ENCODE results near the gene OR4P4.

OR4P4 gene

DNA sequence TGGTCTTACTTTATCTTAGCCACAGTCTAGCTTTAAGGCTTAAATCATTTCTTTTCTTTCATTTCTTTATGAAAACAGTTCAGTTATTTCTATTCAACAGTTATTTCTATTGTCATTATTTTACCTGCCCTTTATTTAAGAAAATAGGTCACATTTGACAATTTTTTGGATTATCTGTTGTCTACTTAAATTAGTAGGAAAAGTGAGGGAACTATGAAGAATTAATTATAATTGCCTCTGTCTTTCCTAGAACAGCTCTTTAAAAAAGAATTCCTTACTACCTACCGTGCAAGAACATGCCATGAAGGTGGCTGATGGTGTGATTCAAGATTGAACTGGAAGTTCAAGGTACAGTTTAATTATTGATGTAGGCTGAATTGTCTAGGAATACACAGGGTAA, 27.0 kb downstream of the OR4P4 start, which contains the start of gene OR4C6:
OR4C6 (plus strand) TSS at position 301 of the 400 bp plus-strand sequence. CDS start 2,966 bp downstream, outside the sequence.
- Histone ChIP-seq H3K14ac (ENCODE audit: low read length) (no peak within 1 kb of the TSS), H2BK120ac (ENCODE audit: low read depth, low read length) (no peak within 1 kb of the TSS), H2AK5ac (ENCODE audit: low read depth, low read length) (no peak within 1 kb of the TSS), H3K27ac (replicated peaks; ENCODE audit: low read length) (no peak within 1 kb of the TSS), H4K8ac (ENCODE audit: low read depth, low read length) (no peak within 1 kb of the TSS), H3K36me3 (replicated peaks in 1 of 2; ENCODE audit: control insufficient read depth in 2 of 2, insufficient read depth in 2 of 2, low read length in 2 of 2) (no peaks in the 10 kb centered on the region), H2BK5ac (ENCODE audit: low read length) (no peak within 1 kb of the TSS), H4K91ac (ENCODE audit: low read depth, low read length, poor library complexity) (no peak within 1 kb of the TSS), H2AFZ (ENCODE audit: low read length) (no peak within 1 kb of the TSS), H3K4me3 (ENCODE audit: low read length in 2 of 2) (no peak within 1 kb of the TSS), H2BK12ac (ENCODE audit: low read length) (no peak within 1 kb of the TSS), H3K9ac (ENCODE audit: low read depth, low read length, poor library complexity) (no peak within 1 kb of the TSS), H3K79me1 (ENCODE audit: low read depth, low read length) (no peaks in the 10 kb centered on the region), H3K23ac (ENCODE audit: low read depth, low read length, poor library complexity) (no peak within 1 kb of the TSS), H3K4me2 (ENCODE audit: insufficient read depth, low read length, poor library complexity, severe bottlenecking) (no peak within 1 kb of the TSS), H3K9me3 (replicated peaks in 1 of 2; ENCODE audit: control insufficient read depth in 2 of 2, insufficient read depth in 1 of 2, low read depth in 1 of 2, low read length in 2 of 2) (peaks cover 0 to 10% of the 10 kb centered on the region in 2 donors), H3K27me3 (ENCODE audit: control insufficient read depth in 3 of 3, insufficient read depth in 3 of 3, low read depth in 1 of 3, low read length in 3 of 3) (no peaks in the 10 kb centered on the region), H3K4me1 (ENCODE audit: control insufficient read depth in 2 of 2, insufficient read depth in 1 of 2, low read depth in 1 of 2, low read length in 2 of 2) (no peaks in the 10 kb centered on the region), H2BK15ac (ENCODE audit: low read length) (no peak within 1 kb of the TSS), H3K4ac (ENCODE audit: low read length) (no peak within 1 kb of the TSS), H3K18ac (ENCODE audit: low read length) (no peak within 1 kb of the TSS)
- no peak for DNase-seq (ENCODE audit: low spot score)
- no CpG with 5 or more reads among the region's 1 CpG for whole genome bisulfite sequencing, 2 donors (ENCODE audit: extremely low coverage in 2 of 2, insufficient read length in 2 of 2, insufficient replicate concordance in 1 of 2)

DNA sequence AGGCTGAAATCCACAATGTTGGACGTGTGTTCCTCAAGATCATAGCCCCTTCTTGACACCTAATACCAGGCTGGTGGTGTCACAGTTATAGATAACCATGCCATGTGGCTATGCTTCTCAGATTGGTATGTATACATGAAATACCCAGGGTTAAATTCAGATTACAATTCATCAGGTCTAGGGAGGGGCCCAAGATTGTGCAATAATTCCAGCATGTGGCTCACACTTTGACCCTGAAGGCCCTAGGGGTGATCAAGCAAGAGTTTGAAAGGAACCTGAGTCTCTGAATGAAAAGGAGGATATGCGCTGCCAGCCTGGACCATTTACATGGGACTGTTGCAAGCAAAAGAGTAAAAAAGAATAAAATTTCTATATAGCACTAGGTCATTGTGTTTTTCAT, 34.5 kb downstream of the OR4P4 start:
- no peak overlapping the region for H3K9ac ChIP-seq (ENCODE audit: low read depth, low read length, poor library complexity)
- H3K14ac ChIP-seq (ENCODE audit: low read length): no peak overlapping the region
- H2BK15ac ChIP-seq (ENCODE audit: low read length): no peak overlapping the region
- H3K27ac ChIP-seq (replicated peaks; ENCODE audit: low read length): no peak overlapping the region
- no peak for DNase-seq (ENCODE audit: low spot score)
- H3K4ac ChIP-seq (ENCODE audit: low read length): no peak overlapping the region
- no peak overlapping the region for H3K4me3 ChIP-seq (ENCODE audit: low read length in 2 of 2)
- peaks cover 0 to 5% of the 10 kb centered on the region in 2 donors for H3K9me3 ChIP-seq (replicated peaks in 1 of 2; ENCODE audit: control insufficient read depth in 2 of 2, insufficient read depth in 1 of 2, low read depth in 1 of 2, low read length in 2 of 2)
- H3K23ac ChIP-seq (ENCODE audit: low read depth, low read length, poor library complexity): no peak overlapping the region
- no peak overlapping the region for H2AK5ac ChIP-seq (ENCODE audit: low read depth, low read length)
- no peak overlapping the region for H4K8ac ChIP-seq (ENCODE audit: low read depth, low read length)
- no peak overlapping the region for H4K91ac ChIP-seq (ENCODE audit: low read depth, low read length, poor library complexity)
- H3K4me1 ChIP-seq (ENCODE audit: control insufficient read depth in 2 of 2, insufficient read depth in 1 of 2, low read depth in 1 of 2, low read length in 2 of 2): no peaks in the 10 kb centered on the region
- no peak overlapping the region for H2BK120ac ChIP-seq (ENCODE audit: low read depth, low read length)
- H3K79me1 ChIP-seq (ENCODE audit: low read depth, low read length): no peaks in the 10 kb centered on the region
- no peaks in the 10 kb centered on the region for H3K27me3 ChIP-seq (ENCODE audit: control insufficient read depth in 3 of 3, insufficient read depth in 3 of 3, low read depth in 1 of 3, low read length in 3 of 3)
- no peak overlapping the region for H2AFZ ChIP-seq (ENCODE audit: low read length)
- no peaks in the 10 kb centered on the region for H3K36me3 ChIP-seq (replicated peaks in 1 of 2; ENCODE audit: control insufficient read depth in 2 of 2, insufficient read depth in 2 of 2, low read length in 2 of 2)
- no peak overlapping the region for H3K4me2 ChIP-seq (ENCODE audit: insufficient read depth, low read length, poor library complexity, severe bottlenecking)
- H2BK12ac ChIP-seq (ENCODE audit: low read length): no peak overlapping the region
- no CpG with 5 or more reads among the region's 2 CpGs for WGBS, 2 donors (ENCODE audit: extremely low coverage in 2 of 2, insufficient read length in 2 of 2, insufficient replicate concordance in 1 of 2)
- no peak overlapping the region for H2BK5ac ChIP-seq (ENCODE audit: low read length)
- no peak overlapping the region for H3K18ac ChIP-seq (ENCODE audit: low read length)

DNA sequence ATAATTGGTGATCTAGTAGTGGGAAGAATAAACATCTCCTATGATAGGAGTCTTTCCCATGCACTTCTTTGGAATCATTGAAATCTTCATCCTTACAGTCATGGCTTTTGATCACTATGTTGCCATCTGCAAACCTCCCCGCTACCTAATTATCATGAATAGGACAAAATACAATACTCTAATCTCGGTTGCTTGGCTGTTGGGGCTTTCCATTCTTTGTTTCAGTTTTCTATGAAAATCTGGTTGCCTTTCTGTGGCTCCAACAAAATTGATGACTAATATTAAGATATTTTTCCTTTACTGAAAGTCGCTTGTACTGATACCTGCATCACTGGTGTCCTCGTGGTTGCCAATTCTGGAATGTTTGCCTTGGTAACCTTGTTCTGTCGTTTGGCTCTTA, 38.9 kb downstream of the OR4P4 start:
- Histone ChIP-seq H3K9me3 (replicated peaks in 1 of 2; ENCODE audit: control insufficient read depth in 2 of 2, insufficient read depth in 1 of 2, low read depth in 1 of 2, low read length in 2 of 2) (no peaks in the 10 kb centered on the region), H2BK120ac (ENCODE audit: low read depth, low read length) (no peak overlapping the region), H3K36me3 (replicated peaks in 1 of 2; ENCODE audit: control insufficient read depth in 2 of 2, insufficient read depth in 2 of 2, low read length in 2 of 2) (no peaks in the 10 kb centered on the region), H3K27ac (replicated peaks; ENCODE audit: low read length) (no peak overlapping the region), H3K4me3 (ENCODE audit: low read length in 2 of 2) (no peak overlapping the region), H3K79me1 (ENCODE audit: low read depth, low read length) (no peaks in the 10 kb centered on the region), H3K4me1 (ENCODE audit: control insufficient read depth in 2 of 2, insufficient read depth in 1 of 2, low read depth in 1 of 2, low read length in 2 of 2) (no peaks in the 10 kb centered on the region), H2BK5ac (ENCODE audit: low read length) (no peak overlapping the region), H4K8ac (ENCODE audit: low read depth, low read length) (no peak overlapping the region), H3K18ac (ENCODE audit: low read length) (no peak overlapping the region), H2BK15ac (ENCODE audit: low read length) (no peak overlapping the region), H3K4ac (ENCODE audit: low read length) (no peak overlapping the region), H3K27me3 (ENCODE audit: control insufficient read depth in 3 of 3, insufficient read depth in 3 of 3, low read depth in 1 of 3, low read length in 3 of 3) (no peaks in the 10 kb centered on the region), H3K14ac (ENCODE audit: low read length) (no peak overlapping the region), H2BK12ac (ENCODE audit: low read length) (no peak overlapping the region), H4K91ac (ENCODE audit: low read depth, low read length, poor library complexity) (no peak overlapping the region), H2AK5ac (ENCODE audit: low read depth, low read length) (no peak overlapping the region), H3K4me2 (ENCODE audit: insufficient read depth, low read length, poor library complexity, severe bottlenecking) (no peak overlapping the region), H2AFZ (ENCODE audit: low read length) (no peak overlapping the region), H3K23ac (ENCODE audit: low read depth, low read length, poor library complexity) (no peak overlapping the region), H3K9ac (ENCODE audit: low read depth, low read length, poor library complexity) (no peak overlapping the region)
- no peak for DNase-seq (ENCODE audit: low spot score)
- WGBS, 2 donors (ENCODE audit: extremely low coverage in 2 of 2, insufficient read length in 2 of 2, insufficient replicate concordance in 1 of 2): no CpG with 5 or more reads among the region's 5 CpGs
